Right ventricle myocardium superior (tissue), 1 donor: Measurements from ENCODE around the gene PSMB10. TPM values are rescaled to one million over a fixed set of nuclear protein-coding genes. Genes with fewer than 3 reads are reported as not detected.
A peak's percentile ranks its signal among the peaks of the same experiment; 100 is the strongest.
"Not testable (repeated sequence)": the region's sequence is repeated elsewhere in the genome, so short reads cannot be mapped to it uniquely, and the experiment has no call there.

Experiments used
- ATAC-seq: fragments of 200-7000 bp; cut with Tn5 transposase; one replicate; pipeline ENCODE4 v1.9.1; 2020; ENCODE audit warnings: mild to moderate bottlenecking; ENCODE audit not compliant: poor library complexity
- DNase-seq: peaks from one replicate; pipeline ENCODE4 v3.0.0-alpha.2; 2020
- intact Hi-C: fragments of 100-400 bp; cut with DNase I; formaldehyde crosslinking; loops from one replicate; pipeline ENCODE4 v1.11.2; 2022
- total RNA-seq: library from RNA; stranded (reverse); fragmentation: NEBNext Ultra II Directional; extraction: Animal tissue kit (Norgen Biotek cat#: 25700); gene quantifications from one replicate; pipeline ENCODE4 v1.2.1, GENCODE V29; 2021
- donor health status: DM: no; HTN: yes; CAD: no; lungs with severe emphysema.

PSMB10 gene
- total RNA-seq, 1 donor from 2014 or later: 59.0 TPM

- intact Hi-C loops, DNase-seq, ATAC-seq: not testable (repeated sequence)
Observed at GRCh38 chr16:67915496-67915769, 21.2 kb downstream of the PSMB10 start.

DNA sequence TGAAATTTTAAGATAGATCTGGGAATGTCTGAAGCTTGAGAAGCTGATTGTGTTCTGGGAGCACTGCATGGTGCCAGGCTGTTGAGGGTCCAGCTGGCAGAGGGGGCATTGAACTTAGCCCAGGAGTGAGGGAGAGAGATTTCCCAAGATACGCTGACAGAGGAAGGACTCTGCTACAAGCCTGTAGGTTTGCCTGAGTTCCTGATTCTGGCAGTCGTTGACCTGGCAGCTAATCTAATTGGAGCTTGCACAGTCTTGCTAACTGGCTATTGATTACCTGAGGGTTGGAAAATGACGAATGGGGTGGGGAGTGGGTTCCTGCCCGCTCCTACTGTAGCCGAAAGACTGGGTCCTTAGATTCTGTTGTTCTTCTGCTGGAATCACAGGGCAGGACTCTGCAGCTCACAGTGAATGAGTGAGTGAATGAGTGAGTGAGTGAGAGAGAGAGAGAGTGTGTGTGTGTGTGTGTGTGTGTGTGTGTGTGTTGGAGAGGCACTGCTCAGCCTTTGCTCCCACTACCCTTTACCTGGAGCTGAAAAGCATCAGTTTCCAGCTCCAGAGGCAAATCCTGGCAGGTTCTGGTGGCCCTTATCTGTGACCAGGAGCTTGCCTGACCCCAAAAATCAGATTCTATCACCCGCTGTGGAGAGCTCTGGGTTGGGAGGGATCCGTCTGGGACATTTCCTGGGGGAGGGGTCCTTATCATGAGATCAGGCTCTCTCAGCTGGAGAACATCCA is 21.7 kb downstream of the PSMB10 start:
- ATAC-seq (no peak), DNase-seq (no peak)
- intact Hi-C loops: no loop called here

- ATAC-seq (no peak), DNase-seq (no peak)
- intact Hi-C loops: no loop called here
Observed at GRCh38 chr16:67910158-67910557, 26.5 kb downstream of the PSMB10 start.

GRCh38 chr16:67909056-67909742 is 27.5 kb downstream of the PSMB10 start:
- intact Hi-C loops: no loop called here
- ATAC-seq: no peak
- no peak for DNase-seq

- DNase-seq (no peak), ATAC-seq (no peak)
- intact Hi-C loops: no loop called here
Observed at GRCh38 chr16:67907397-67908180, 29.1 kb downstream of the PSMB10 start.

DNA sequence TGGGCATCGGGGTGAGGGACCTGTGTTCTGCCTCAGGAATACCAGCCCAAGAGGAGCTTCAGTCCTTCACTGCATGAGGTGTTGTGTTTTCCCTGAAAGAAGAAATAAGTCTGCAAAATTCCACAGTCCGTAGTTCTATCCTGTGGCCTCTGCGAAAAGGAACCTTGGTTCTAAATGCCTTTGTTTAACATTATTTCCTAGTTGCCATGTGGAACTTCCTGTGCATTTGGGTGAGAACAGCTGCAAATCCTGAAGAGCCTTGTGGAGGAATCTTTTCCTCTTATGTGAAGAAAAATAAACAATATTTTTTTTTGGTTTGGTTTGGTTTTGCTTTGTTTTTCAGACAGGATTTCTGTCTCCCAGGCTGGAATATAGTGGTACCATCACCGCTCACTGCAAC is 33.8 kb downstream of the PSMB10 start:
- intact Hi-C loops: no loop called here
- no peak for DNase-seq
- ATAC-seq: no peak

- no peak for ATAC-seq
- DNase-seq: no peak
- intact Hi-C loops: no loop called here
Observed at GRCh38 chr16:67901734-67902133, 34.9 kb downstream of the PSMB10 start.

DNA sequence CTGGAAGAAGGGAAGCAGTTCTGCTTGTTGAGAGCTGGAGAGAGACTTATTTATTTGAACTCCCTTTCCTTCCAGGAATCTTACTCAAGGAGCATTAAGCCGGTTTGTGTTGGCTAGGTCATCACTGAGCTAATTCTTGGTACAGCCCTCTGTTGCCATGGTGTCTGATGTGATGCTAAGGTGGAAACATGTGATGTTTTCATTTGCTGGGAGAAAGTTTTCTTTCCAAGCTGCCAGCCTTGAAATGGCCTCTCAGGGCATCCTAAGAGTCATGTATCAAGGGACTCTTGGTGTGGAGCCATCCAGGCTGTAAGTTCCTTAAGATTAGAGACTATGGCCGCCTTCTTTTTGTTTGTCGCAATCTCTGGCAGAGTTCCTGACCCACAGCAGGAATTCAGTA is 39.4 kb downstream of the PSMB10 start:
- DNase-seq (no peak), ATAC-seq (no peak)
- intact Hi-C loops: no loop called here

GRCh38 chr16:67893743-67894399 is 42.8 kb downstream of the PSMB10 start:
- no peak for ATAC-seq

DNA sequence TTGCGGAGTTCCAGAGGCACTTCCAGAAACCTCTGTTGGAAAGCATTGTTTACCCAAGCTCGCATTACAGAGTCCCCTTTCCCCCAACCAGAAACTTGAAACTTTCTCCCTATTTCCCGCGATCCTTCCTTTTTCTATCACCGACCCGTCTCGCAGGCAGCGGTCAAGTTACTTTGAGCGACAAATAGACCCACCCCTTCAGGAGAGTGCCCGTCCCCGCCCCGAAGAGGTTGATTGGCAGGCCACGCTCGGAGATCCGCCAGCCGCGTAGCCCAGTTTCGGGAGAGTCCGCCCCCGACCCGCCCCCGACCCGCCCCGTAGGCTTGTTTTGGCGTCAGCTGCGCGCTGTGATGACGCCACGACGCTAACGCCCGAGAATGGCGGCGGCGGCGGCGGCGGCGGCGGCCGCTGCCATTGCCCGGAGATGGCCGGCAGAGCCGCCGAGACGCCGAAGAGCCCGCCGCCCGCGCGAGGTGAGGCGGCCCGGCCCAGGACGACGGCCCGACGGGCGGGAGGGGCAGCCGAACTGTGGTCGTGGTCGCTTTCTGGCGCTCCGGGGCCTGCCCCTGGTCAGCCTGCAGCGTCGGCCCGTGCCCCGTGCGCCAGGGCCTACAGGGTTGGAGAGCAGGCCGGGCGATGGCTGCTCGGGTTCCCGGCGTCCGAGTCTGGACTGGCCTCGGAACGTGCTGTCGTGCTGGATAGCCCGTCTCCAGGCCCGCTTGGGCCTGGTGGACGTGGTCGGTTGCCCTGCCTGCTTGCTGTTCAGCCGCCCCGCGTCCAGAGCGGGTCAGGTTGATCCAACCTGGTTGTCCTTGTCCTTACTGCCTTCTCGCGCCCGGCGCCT is 43.5 kb downstream of the PSMB10 start, which contains the start of gene PSKH1:
Gene PSKH1, plus strand, starts transcription at position 356 of the 844 bp plus-strand sequence. CDS start 15,496 bp downstream, outside the sequence.
- intact Hi-C loops: no loop called here
- peak; percentile 99 for DNase-seq
- ATAC-seq: peak; percentile 98

More at GRCh38 chr16:67893743-67894399, 42.8 kb downstream of the PSMB10 start:
- DNase-seq: no peak
- intact Hi-C loops: no loop called here

DNA sequence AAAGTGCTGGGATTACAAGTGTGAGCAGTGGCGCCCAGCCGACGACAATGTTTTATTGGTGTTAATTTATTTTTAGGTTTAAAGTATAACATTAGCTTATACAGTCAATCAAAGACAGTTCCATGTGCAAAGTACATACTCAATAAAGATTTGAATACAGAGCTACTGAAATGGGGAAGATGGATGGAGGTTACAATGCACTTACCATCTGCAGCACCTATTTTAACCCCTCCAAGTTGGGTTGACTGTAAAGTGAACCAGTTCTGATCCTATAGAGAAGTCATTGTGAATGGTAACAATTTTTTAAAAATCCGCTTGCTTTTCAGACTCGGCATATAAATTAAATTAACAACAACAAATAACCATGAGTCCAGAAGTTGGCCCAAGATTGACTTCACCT is 44.3 kb downstream of the PSMB10 start:
- intact Hi-C loops: no loop called here
- ATAC-seq (no peak), DNase-seq (no peak)

DNA sequence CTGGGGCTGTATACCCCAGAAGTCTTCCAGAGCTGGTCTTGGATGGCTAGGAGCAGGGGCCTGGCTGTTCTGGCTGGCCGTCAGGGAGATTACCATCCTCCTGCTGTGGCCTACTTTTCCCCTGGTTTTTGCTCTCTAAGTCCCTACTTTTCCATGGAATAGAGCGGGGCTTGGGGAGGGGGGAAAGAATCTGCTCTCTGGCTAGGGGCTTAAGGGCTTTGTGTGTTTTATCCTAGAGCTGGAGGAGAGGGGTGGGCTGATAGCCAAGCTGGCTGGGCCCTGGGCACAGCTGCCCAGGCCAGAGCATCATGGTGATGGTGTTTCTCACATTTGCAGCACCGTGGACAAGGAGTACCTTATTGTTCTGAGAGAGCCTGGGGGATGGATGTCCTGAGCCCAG is 48.3 kb downstream of the PSMB10 start:
- intact Hi-C loops: loop anchor here (5.0 kb wide), 1 partner anchor 39 kb away; no protein-coding TSS in a partner anchor
- ATAC-seq: no peak
- no peak for DNase-seq

DNA sequence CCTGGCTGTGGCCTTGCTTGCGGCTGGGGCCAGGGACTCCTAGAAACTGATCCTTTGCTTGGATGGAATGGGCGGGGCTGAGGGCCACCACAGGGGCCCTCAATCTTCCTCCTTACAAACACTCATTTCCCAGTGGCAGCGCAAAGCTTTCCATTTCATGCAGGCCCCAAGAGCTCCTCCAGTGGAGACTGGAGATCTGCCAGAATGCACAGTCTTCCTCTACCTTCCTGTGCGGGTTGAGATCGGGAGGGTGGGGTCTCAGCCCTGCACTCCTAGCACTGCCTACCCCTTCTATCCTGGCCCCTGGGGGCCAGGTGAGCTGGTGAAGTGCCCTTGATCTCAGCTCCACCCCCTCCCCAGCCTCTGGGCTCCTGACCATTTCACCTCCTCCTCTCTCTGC is 50.3 kb downstream of the PSMB10 start:
- intact Hi-C loops: loop anchor here (5.0 kb wide), 1 partner anchor 41 kb away; no protein-coding TSS in a partner anchor
- DNase-seq: no peak
- ATAC-seq: no peak

DNA sequence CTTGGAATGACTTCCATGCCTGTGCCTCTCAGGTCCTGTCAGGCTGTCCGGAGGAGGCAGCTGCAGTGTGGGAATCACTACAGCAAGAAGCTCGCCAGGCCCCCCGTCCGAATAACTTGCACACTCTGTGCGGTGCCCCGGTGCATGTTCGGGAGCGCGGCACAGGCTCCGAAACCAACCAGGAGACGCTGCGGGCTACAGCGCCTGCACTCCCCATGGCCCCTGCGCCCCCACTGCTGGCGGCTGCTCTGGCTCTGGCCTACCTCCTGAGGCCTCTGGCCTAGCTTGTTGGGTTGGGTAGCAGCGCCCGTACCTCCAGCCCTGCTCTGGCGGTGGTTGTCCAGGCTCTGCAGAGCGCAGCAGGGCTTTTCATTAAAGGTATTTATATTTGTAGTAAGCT is 50.7 kb downstream of the PSMB10 start:
- DNase-seq (no peak), ATAC-seq (no peak)
- intact Hi-C loops: loop anchor here (5.0 kb wide), 1 partner anchor 41 kb away; no protein-coding TSS in a partner anchor

DNA sequence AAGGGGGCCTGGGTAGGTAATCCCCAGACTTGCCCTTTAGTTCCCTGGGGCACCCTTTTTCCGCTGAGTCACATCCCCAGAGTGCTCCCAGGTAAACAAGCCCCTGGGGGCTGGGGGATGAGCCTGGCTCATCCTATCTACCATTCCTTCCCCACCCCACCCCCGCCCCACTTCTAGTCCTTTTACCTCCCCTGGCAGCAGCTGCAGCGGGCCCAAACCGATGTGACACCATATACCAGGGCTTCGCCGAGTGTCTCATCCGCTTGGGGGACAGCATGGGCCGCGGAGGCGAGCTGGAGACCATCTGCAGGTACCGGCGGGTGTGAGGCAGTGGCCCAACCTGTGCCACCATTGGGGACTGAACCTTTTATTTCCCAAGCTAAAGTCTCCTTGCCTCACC is 51.1 kb downstream of the PSMB10 start:
- ATAC-seq: no peak
- intact Hi-C loops: loop anchor here (5.0 kb wide), 1 partner anchor 42 kb away; no protein-coding TSS in a partner anchor
- no peak for DNase-seq

- intact Hi-C loops: loop anchor here (5.0 kb wide), 1 partner anchor 43 kb away; no protein-coding TSS in a partner anchor
- peak; percentile 93 for DNase-seq
- ATAC-seq: peak; percentile 82
Observed at GRCh38 chr16:67884684-67885083, 52.0 kb downstream of the PSMB10 start, which contains the start of gene NRN1L. Gene NRN1L, plus strand, starts transcription at chr16:67884885. Its CDS starts 19 bp downstream, at chr16:67884904.
